CD4-positive, alpha-beta T cell treated with Interleukin-21 for 1 hour (primary cell): ENCODE results near the gene TMEM132D.
"Not testable (repeated sequence)": the region's sequence is repeated elsewhere in the genome, so short reads cannot be mapped to it uniquely, and the experiment has no call there.

Experiments
- DNase-seq: peaks from one replicate; pipeline ENCODE4 v3.0.0-alpha.2; 2020

The TMEM132D gene

DNA sequence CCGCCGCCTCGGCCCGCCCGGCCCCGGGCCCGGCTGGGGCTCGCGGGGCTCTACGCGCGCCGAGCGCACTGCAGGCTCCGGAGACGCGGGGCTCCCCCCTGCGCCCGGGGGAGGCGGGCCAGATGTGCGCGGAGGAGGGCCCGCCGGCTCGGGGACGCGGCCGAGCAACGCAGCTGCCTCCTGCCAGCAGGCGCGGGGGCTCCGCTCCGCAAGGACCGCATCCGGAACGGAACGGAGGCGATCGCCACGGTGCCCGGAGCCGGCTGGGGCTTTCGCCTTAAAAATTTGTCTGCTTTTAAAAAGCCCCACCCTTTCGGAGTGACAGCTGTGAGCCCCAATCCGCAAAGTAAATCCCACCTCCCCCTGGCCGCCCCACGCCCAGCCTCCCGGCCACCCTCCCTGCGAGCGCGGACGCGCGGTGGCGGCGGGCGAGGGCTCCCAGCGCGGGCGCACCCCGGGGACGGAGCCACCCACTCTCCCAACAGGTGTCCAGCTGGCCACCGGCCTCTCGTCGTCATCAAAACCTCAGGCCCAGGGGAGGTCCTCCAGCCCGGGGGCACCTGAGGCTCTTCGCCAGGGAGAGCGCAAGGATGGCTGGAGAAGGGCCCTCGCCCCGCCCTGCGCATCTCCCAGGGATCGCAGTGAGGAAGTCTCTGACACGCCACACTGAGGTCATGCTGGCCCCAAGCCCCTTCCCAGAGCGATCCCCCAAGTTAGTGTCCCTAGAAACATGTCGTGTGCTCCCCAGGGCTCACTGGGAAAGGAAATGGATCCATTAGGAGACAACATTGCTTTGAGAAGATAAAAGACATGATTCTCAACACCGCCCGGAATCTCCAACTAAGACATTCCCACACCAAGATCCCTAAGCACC lies at the start of gene TMEM132D:
TSS of gene TMEM132D (minus strand) at position 70 of the 874 bp plus-strand sequence.
- DNase-seq: no peak

DNA sequence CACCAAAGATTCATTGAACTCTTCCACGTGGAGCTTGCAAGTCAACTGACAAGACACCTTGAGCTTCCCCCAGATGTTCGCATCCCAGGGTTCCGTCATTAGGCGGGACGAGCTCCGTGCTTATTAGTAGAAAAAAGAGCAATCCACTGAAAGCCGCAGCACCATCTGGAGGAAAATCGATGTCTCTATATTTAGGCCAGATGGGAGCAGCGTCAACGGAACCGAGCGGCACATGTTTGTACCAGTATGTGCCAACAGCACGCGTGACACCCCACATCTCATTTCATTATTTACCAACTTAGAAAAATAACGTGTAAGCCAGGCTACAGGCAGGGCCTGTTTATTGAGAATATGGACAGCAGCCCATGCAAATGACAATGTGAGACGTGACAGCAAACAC lies 45.8 kb upstream of the TMEM132D start:
- DNase-seq: no peak

DNA sequence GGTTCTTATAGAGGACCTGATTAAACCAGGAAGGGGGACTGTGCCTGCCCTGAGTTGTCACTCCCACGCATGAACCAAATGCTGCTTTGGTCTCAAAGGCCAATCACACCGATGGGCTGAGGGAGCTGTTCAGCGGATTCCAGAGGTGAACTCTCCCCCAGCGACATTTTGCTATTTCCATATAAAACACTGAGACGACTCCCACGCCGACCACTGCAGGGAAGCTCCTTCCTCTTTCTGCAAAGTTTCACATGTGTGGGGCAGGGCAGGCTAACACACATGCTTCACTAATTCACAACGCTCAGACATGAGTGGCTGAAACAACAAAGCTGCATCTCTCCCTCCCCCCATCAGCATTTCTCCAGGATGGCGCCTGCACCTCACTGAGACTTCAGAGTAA lies 37.8 kb upstream of the TMEM132D start:
- DNase-seq: no peak

DNA sequence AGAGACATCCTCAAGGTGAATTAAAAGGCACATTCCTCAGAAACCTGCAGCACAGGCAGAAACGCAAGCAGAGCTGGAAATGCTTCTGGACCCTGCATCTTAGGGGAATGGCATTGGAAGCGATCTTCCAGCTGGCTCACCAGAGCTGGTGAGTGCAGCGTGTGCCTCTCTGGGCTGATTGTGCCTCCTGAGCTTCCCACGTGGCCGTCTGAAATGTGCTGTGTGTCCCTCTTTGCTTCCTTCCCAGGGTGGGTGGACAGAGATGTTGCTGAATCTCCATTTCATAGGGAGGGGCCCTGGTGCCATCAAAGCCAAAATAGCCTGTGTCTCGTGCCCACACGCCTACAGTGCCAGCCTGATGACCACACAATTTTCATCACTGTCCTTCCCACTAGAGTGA lies 34.3 kb upstream of the TMEM132D start:
- no peak for DNase-seq

DNA sequence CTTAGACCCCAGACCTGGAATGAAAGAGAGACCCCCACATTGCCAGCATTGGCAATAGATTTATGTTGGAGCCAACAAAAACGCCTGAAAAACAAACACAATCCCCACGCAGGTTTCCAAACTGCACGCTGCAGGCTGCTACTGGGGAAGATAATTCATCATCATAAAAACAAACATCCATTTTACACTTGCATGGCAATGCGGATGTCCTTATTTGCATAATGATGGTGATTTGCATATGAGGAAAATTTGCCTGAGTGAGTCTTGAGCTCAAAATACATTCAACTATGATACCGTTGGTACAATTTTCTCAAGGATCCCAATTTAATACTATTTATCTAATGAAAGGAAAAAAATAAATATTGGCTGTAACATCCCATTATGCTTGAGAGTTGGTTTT lies 33.6 kb upstream of the TMEM132D start:
- no peak for DNase-seq

DNA sequence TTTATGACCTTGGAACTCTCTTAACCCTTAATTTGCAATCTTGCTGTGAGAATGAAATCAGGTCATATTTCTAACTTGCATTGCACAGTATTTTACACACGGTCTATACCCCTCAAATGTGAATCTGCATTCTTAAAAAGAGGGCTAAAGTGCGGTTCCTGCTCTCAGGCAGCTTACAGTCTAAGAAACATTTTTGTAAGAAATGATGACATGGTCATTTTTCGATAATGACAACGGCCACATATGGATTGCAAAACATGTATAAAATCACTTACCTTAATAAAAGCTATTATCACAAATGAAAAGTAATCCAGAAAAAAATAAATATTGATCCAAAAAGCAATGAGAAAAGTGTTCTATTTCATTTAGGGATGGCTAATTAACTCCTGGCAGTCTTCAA lies 24.8 kb upstream of the TMEM132D start:
- no peak for DNase-seq

DNA sequence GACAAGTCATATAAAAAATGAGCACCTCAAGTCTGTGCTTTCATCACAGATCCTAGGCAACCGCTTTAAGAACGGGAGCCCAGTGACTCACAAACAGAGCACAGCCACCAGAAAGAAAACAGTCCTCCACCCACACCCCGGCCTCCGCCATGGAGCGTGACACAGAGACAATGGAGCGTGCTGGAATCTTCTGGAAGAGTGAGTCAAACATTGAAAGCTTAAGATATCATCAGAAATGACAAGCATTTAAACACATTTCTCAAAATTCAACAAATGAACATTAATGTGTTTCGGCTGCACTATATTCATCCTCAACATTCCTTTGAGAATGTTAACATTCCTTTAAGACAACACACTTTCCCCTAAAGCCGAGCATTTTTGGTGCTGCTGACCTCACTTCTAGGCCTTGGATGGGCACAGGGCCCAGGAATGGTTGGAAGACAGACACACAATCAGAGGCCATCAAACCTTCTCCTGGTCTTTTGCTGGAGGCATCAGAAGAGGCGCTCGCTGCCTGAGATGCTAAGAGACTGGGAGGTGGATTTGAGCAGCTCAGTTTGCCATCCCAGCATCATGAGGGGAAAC lies 23.6 kb upstream of the TMEM132D start:
- DNase-seq: no peak

DNA sequence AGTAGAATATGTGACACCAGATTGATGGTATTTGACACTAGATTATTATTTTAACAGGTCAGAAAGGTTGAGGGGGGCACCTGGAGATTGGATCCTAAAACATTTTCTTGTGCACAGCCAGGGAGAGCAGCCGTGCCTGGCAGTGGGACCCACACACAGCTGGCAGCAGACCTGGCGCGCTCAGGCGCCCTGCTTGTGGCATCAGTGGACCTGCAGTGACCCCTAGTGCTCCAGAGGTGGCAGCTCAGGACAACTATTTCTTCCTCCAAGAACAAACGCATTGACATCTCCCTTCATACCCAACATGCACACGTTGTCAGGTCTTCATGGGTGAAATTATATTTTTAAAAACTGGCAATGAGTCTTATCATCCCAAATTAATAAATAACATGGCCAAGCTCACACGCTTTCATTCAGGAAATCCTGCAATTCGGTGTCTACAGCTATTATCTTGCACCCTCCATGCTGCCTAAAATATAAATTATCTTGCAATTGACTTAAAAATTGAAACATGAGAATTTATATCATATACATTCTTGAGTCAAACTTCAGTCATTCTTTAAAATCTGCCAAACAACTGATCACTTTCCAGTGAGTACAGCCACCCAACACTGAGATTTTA lies 7.7 kb upstream of the TMEM132D start:
- DNase-seq: peak; percentile 12

DNA sequence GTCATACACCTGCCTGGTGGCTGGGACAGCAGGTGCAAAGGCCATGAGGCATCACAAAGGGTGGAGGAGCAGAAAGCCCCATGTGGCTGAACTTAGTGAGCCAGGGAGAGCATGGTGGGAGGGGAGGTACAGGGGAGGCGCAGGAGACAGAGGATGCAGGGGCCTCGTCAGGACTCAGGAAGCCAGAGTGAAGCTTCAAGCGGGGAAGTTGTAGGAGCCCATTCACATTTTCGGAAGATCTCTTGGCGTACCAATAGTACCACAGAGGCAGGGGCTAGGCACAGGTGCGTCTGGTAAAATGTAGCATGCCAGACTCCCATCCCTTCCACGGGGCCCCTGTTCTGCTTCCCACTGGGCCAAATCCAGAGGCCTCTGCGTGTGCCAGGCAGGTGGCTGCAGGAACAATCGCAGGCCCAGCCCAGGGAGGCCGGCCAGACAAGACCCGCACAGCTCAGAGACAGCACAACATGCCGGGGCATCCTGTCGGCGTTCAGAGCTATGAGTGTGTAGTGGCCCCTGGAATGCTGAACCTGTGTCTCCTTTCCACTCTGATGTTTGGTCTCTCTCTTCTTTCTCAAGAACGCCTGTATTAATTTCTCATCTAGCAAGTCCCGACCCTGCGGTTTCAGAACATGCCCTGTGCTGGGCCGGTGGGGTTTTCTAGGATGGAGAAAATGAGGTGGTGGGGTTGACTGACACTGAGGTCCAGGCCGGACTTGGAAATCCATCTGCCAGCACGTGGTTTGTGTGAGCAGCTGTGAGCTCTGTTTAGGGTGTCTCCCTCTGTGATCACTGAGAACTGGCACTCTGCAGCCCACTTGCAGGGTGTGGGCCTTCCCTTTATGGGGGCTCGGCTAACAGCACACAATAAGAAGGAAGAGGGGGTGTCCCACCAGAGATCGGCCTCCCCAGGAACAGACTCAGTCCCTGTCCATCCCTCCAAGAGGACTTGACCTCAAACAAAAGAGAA lies 5.5 kb upstream of the TMEM132D start:
- no peak for DNase-seq

DNA sequence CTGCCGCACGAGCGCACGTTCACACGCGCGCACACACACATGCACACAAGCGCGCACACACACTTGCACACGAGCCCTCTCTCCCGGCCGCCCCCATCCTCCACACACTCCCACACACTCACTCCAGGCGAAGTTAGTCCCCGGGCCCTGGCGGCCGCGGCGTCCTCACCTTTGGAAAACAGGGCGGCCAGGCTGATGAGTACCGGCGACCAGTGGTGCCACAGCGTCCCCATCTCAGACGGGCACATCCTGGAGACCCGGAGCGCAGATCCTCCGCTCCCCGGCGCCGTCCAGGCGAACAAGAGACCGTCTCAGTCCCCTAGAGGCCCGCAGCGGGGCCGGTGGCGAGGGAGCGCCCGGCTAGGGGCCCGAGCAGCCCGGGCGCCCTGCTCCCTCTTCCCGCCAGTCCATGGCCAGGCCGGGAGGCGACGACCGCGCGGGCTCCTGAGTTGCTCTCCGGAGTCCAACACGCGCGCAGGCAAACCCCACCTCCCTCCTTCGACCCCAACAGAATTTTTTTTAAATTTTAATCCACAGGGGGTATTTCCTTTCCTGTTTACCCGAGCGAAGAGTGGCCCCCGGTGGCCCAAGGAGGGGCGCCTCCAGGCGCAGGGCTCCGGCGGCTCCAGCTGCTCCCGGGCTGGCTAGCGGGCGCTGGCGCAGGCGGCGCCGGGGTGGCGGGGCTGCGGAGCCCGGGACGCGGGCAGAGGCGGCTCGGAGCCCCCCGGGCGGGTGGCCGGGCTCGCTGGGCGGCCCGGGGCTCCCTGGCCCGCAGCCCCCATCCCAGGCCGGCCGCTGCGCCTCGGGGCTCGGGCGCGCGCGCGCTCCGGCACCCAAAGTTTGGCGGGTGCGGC lies 506 bp downstream of the TMEM132D start:
- no peak for DNase-seq

DNA sequence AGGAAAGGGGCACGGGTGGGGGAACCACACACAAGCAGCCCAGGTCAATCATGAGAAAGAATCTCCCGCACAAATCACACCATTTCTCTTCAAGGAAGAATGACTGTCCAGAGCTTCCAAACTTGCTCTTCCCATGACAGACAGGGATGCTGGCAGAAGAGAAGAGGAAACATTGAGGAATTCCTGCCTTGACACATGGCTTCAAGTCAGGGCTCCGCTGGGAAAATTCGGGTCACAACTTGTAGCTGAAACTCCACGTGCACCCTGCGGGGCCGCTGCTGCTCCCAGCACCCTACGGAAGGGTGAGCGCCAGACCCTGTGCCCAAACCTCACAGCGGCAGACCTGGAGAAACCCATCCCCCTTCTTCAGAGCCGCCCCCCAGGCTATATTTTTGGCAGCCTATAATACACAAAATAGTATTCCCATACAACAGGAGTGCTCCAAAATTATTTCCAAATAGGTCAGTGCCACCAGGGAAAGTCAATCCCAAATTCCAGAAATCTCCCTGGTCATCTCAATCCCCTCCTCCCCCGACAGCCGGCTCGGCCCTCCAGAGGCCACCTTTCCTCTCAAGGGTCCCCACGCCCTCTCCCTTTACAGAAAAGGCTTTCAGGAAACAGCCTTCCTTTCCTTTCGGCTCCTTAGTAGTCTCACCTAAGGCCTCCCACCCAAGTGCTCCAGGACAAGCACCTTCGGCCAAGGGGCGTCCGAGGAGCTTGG lies 1.3 kb downstream of the TMEM132D start:
- DNase-seq: no peak

DNA sequence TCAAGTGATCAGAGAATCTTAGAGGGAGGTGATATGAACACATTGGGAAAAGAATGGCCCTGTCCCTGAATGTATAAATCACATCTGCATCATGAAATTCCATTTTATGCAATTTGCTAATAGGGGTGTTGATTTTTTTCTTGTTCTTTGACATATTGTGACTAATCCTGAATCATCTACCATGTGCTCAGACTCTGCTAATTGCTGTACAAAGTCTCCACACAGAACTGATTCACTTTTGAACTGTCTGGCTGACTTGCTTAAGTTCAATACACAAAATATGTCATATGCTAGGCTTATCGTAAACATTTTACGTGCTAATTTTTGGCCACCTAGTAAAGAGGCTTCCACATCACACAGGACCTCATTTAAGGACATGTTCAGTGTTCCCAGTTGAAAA lies 2.6 kb downstream of the TMEM132D start:
- DNase-seq: no peak

DNA sequence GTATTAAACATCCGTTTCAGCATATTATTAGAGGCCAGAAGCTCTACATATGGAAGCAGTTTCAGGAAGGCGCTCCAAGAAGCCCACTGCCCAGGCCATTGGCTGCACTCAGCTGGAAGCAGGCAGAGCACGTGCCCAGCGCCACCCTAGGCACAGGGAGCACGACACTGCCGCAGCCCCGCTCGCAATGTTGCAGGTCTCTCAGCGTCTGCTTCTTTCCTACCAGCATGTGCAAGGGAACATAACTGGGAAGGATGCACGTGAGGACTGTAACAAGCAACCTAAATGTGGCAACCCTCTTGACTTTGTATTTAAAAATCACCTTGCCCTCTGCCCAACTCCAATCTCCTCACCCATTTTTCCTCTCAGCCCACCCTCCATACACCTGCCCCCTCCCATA lies 3.5 kb downstream of the TMEM132D start:
- no peak for DNase-seq

DNA sequence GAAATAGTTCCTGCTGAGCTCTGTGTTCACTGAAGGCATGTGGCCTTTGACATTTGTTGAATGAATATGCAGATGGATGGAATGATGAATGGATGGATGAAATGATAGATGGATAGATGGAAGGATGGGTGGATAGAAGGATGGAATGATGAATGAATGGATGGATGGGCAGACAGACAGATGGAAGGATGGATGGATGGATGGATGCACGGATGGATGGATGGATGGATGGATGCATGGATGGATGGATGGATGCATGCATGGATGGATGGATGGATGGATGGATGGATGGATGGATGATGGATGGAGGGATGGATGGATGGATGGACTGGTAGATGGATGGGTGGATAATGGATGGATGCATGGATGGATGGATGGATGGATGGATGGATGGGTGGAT lies 4.8 kb downstream of the TMEM132D start:
- not testable (repeated sequence) for DNase-seq

DNA sequence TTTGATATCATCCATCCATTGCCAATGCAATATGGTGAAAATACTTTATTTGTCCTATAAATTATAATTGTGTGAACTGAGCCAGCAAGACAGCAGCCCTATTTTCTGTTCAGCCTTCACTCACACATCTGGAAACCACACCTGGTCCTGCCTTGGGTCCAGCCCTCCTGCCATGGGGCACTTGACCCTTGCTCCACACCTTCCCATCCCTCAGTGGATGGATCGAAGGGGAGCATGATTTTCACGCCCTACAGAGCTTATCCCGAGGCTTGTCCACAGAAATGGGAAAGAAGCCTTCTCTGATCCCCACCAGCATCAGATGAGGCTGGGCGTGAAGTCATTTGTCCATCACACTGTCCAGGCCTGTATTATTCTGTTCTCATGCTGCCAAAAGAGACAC lies 10.1 kb downstream of the TMEM132D start:
- DNase-seq: no peak

DNA sequence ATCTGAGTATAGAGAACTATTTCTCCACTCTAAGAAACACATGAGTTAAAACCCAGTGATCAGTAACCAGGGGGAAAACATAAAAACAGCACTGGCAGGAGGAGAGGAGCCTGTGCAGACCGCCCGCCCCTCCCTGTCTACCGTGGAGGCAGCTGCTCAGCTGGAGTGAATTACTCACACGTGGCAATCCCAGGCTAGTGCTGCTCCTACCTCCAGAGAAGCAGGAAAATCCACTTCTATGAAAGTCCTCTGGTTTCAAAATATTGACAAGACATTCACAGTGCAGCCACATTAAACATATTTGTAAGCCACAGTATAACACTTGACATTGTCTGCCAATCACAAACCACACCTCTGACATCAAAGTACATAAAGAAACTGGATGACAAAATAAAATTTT lies 16.7 kb downstream of the TMEM132D start:
- DNase-seq: no peak

DNA sequence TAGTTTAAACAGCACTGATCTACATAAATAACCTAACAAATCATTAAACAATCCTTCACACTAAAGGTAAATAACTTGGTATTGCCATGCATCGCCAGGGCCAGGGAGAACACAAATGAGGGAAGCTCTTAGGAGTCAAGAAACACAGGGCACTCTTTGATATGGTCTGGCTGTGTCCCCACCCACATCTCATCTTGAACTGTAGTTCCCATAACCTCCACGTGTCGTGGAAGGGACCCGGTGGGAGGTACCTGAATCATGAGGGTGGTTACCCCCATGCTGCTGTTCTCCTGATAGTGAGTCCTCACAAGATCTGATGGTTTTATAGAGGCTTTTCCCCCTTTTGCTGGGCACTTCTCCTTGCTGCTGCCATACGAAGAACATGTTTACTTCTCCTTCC lies 17.3 kb downstream of the TMEM132D start:
- no peak for DNase-seq

DNA sequence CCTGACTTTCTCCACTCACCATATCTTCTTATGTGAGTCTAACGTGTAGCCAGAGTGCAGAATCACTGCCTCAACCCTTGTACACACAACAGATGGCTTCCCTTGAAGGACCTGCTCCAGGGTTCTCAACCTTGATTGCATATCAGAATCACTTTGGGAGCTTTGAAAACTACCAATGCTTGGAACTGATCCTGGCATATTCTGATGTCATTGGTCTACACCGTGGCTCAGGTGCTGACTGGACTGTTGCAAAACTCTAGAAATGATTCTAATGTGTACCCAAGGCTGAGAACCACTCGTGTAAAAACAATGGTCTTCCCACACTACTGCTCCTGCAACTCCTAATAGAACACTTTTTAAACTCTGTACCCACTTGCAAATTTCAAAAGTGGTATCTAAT lies 18.5 kb downstream of the TMEM132D start:
- DNase-seq: no peak

DNA sequence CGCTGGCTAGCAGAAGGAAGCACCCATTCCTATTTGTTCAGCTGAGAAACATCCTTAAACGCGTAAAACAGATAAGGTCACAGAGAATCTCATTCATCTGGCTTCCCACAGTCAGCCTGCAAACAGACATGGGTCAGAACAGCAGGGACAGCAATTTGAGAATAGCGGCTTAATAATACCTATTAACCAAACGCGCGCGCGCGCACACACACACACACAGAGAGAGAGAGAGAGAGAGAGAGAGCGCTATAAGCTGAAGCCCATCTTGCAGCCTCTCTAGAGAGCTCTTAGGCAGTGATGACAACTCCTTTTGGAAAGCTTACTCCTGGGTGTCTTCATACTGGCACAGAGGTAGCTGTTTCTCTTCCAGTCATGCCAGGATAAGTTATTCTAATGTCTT lies 26.4 kb downstream of the TMEM132D start:
- no peak for DNase-seq

DNA sequence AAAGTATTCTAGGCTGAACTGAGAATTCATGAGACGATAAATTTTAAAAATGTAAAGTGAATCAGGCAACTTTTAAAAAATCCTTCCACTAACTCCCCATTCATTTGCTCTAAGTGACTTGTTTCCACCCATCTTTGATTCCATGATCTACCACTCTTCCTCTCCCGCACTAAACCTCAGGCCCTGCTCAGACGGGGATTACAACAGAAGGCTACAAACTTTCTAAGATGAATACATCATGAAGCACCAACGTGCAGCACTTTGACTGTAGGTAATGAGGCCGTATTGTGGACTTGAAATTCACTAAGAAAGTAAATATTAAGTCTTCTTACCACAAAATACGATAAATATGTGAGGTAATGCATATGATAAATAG lies 30.0 kb downstream of the TMEM132D start:
- DNase-seq: no peak

DNA sequence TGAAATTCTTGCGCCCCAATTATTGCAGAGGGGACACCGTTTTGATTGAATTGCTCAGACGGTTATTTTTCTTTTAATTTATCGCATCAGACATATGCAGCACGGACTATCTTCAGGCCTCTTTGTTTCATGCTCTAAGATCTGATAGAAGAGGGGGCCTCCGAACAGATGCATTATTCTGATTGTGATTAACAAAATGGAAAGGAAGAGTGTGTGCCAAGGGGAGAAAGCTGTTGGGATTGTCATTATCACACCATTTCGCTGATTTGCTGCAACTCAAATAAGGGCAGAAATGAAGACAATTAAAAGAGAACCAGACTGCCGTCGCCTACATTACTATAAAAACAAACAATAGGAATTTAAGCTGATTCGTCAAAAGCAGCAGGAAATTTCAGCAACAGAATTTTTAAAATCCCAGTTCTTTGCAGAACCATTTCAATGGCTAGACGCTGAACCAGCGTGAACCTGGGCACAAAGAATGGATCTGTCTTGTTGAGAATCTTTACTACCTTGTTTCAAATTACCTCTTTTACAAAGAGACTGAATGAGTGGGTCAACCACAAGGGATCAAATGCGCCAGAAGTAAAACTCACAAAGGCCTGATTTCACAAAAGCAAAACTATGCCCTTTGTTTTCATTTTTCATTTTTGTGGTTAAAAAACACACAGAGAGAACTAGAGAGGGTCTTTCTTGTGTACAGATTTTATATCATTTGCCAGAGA lies 30.6 kb downstream of the TMEM132D start:
- DNase-seq: no peak
